Liver (tissue), 3 donors: Measurements from ENCODE around the gene HACL1.

Experiments used
- EGR1 ChIP-seq, 2 donors: IDR thresholded peaks; 2 replicates each; pipeline ENCODE4 v1.6.1; 2016 to 2018; ENCODE audit warnings: antibody characterized with exemption in 2 of 2, low read depth in 2 of 2
- HNF4G ChIP-seq: IDR thresholded peaks from 2 replicates; pipeline ENCODE4 v1.6.1; 2016; ENCODE audit warnings: antibody characterized with exemption
- RAD21 ChIP-seq, 2 donors: IDR thresholded peaks; 2 replicates each; pipeline ENCODE4 v1.6.1; 2016; ENCODE audit warnings: antibody characterized with exemption in 2 of 2, mild to moderate bottlenecking in 2 of 2
- TAF1 ChIP-seq: conservative IDR thresholded peaks from 2 replicates; pipeline ENCODE4 v1.6.1; 2016; ENCODE audit warnings: antibody characterized with exemption, mild to moderate bottlenecking
- YY1 ChIP-seq: IDR thresholded peaks from 2 replicates; pipeline ENCODE4 v1.6.1; 2016; ENCODE audit warnings: antibody characterized with exemption, mild to moderate bottlenecking
- TF ChIP-seq, protein P1 (sequence below): fragments of 150-350 bp; IDR thresholded peaks from 2 replicates; pipeline ENCODE4 v1.5.1; 2017; ENCODE audit warnings: improper control_type of control experiment, low read depth, low read length; ENCODE audit not compliant: missing input control
- TF ChIP-seq, protein P2 (sequence below): IDR thresholded peaks from 2 replicates; pipeline ENCODE4 v1.6.1; 2016; ENCODE audit warnings: antibody characterized with exemption, mild to moderate bottlenecking
- donor health status: healthy.
- donor health status: healthy.

DNA sequence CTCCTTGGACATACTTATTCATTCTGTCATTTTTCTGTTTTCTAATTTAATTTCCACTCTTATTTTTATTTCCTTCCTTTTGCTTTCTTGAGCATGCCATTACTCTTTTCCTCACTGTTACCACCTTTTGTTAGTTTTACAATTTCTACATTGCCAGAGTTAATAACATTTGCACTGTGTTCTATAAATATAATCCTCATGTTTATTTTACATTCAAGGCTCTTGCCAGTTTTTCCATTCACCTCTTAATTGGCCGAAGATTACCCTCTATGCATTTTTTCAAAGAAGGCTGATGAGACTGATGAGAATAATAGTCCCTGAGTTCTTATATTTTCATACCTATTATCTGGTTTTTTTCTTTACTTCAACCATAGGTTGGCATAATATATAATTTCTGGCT, 10.6 kb upstream of the HACL1 start:
- no peak for TF ChIP-seq EGR1 (IDR thresholded peaks at IDR 0.05; ENCODE audit: low read depth in 2 of 2)
- TF ChIP-seq, protein P1, sequence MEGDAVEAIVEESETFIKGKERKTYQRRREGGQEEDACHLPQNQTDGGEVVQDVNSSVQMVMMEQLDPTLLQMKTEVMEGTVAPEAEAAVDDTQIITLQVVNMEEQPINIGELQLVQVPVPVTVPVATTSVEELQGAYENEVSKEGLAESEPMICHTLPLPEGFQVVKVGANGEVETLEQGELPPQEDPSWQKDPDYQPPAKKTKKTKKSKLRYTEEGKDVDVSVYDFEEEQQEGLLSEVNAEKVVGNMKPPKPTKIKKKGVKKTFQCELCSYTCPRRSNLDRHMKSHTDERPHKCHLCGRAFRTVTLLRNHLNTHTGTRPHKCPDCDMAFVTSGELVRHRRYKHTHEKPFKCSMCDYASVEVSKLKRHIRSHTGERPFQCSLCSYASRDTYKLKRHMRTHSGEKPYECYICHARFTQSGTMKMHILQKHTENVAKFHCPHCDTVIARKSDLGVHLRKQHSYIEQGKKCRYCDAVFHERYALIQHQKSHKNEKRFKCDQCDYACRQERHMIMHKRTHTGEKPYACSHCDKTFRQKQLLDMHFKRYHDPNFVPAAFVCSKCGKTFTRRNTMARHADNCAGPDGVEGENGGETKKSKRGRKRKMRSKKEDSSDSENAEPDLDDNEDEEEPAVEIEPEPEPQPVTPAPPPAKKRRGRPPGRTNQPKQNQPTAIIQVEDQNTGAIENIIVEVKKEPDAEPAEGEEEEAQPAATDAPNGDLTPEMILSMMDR: no peak
- TF ChIP-seq RAD21 (IDR thresholded peaks at IDR 0.05): no peak
- TF ChIP-seq HNF4G: no peak
- TF ChIP-seq TAF1: no peak
- TF ChIP-seq, protein P2, sequence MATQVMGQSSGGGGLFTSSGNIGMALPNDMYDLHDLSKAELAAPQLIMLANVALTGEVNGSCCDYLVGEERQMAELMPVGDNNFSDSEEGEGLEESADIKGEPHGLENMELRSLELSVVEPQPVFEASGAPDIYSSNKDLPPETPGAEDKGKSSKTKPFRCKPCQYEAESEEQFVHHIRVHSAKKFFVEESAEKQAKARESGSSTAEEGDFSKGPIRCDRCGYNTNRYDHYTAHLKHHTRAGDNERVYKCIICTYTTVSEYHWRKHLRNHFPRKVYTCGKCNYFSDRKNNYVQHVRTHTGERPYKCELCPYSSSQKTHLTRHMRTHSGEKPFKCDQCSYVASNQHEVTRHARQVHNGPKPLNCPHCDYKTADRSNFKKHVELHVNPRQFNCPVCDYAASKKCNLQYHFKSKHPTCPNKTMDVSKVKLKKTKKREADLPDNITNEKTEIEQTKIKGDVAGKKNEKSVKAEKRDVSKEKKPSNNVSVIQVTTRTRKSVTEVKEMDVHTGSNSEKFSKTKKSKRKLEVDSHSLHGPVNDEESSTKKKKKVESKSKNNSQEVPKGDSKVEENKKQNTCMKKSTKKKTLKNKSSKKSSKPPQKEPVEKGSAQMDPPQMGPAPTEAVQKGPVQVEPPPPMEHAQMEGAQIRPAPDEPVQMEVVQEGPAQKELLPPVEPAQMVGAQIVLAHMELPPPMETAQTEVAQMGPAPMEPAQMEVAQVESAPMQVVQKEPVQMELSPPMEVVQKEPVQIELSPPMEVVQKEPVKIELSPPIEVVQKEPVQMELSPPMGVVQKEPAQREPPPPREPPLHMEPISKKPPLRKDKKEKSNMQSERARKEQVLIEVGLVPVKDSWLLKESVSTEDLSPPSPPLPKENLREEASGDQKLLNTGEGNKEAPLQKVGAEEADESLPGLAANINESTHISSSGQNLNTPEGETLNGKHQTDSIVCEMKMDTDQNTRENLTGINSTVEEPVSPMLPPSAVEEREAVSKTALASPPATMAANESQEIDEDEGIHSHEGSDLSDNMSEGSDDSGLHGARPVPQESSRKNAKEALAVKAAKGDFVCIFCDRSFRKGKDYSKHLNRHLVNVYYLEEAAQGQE: no peak
- no peak for TF ChIP-seq YY1
